ENCODE results near the gene PKD2L1.

DNA sequence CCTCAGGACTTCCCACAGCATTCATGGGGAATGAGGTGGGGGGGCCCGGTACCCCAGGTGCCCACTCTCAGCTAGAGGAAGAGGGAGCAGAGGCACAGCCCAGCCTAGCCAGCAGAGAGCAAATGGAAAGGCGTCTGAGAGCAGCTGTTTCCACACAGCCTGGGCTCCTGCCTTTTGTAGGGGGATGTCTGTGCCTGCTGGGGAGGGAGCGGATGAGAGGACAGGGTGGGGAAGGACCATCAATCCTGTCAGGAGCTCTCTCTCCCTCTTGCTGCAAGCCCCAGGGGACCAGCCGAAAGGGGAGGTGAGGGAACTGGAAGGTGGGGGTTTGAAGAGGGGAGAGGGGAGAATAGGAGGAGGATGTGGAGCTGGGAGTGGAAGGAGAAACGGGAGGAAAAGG lies at the start of gene PKD2L1:
- TF ChIP-seq CTCF (conservative IDR thresholded peaks at IDR 0.05; ENCODE audit: low read depth, low read length) (no peak), EZH2 (IDR thresholded peaks at IDR 0.05; ENCODE audit: borderline replicate concordance, low read depth, low read length, poor library complexity, severe bottlenecking) (no peak)
